Activated T-cell treated with anti-CD3 and anti-CD28 coated beads, Interleukin-2, amount 50 U/mL, for 72 hours (primary cell): ENCODE results near the gene GRIN3B. TPM values are rescaled to one million over a fixed set of nuclear protein-coding genes. Genes with fewer than 3 reads are reported as not detected.

Experiments used
- ATAC-seq, 2 donors: fragments of 150-1000 bp; cut with Tn5 transposase; replicated peaks in 1 of 2; 2 replicates each; pipeline ENCODE4 v1.10.0; 2021; ENCODE audit warnings: moderate library complexity in 2 of 2, mild to moderate bottlenecking in 1 of 2
- DNase-seq, 2 donors: peaks; one replicate each; pipeline ENCODE4 v3.0.0; 2021 to 2022; ENCODE audit warnings: mixed read lengths in 1 of 2
- H3K27ac Mint-ChIP-seq: one replicate; pipeline ENCODE4 v1.8.0; 2022; ENCODE audit warnings: mild to moderate bottlenecking, moderate library complexity, mixed read lengths
- H3K27me3 Mint-ChIP-seq: one replicate; pipeline ENCODE4 v1.8.0; 2022; ENCODE audit warnings: low read depth, mixed read lengths
- H3K36me3 Mint-ChIP-seq, 2 donors: one replicate each; pipeline ENCODE4 v1.8.0; 2022; ENCODE audit warnings: mixed read lengths in 2 of 2, mild to moderate bottlenecking in 1 of 2; ENCODE audit not compliant: insufficient read depth in 2 of 2
- H3K4me1 Mint-ChIP-seq: one replicate; pipeline ENCODE4 v1.8.0; 2022; ENCODE audit warnings: low read depth, mixed read lengths
- H3K4me3 Mint-ChIP-seq, 2 donors: one replicate each; pipeline ENCODE4 v1.8.0; 2022; ENCODE audit warnings: mild to moderate bottlenecking in 2 of 2, mixed read lengths in 2 of 2, moderate library complexity in 2 of 2
- H3K9me3 Mint-ChIP-seq, 2 donors: one replicate each; pipeline ENCODE4 v1.8.0; 2022; ENCODE audit warnings: mixed read lengths in 2 of 2
- total RNA-seq, 2 donors: library from RNA; stranded (reverse); gene quantifications; one replicate each; pipeline ENCODE4 v1.2.3, GENCODE V29; 2022

GRIN3B gene
- total RNA-seq, 2 donors from 2014 or later, result 0.10 to 0.35 TPM

DNA sequence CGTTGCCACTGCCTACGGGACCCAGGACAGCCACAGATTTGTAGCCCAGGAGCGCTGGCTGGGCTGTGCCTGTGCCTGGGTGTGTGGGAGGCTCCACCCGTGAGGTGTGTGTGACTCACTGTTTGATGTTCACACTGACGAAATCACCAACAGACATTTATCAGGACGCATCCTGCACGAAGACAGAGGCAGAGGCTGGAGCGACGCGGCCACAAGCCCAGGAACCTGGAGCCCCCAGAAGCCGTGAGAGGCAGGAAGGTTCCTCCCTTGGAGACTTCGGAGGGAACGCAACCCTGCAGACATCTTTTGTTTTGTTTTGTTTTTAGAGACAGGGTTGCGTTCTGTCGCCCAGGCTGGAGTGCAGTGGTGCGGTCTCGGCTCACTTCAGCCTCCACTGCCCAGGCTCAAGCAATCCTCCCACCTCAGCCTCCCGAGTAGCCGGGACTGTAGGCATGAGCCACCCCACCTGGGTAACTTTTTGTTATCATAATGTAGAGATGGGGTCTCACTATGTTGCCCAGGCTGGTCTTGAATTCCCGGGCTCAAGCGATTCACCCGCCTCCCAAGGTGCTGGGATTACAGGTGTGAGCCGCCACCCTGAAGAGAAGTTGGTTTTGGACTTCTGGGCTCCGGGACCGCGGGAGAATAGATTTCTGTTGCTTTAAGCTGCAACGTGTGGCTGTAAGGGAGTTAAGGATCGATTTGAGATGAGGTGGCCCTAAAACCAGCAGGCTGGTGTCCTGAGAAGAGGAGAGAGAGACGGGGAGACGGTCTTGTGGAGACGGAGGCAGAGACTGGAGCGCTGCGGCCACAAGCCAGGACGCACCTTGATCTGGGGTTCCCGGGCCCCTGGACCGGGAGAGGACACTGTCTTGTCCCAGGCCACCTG lies 41.0 kb upstream of the GRIN3B start:
- ATAC-seq (peak; percentile 83 to 87), DNase-seq (peak; percentile 30 to 51)
- Mint-ChIP-seq H3K27me3 (no peaks in the 10 kb centered on the region), H3K4me1 (peaks cover 5% of the 10 kb centered on the region), H3K27ac (no peak overlapping the region), H3K4me3 (peak overlapping the region in 1 of 2 donors; percentile 36), H3K9me3 (no peaks in the 10 kb centered on the region), H3K36me3 (no peaks in the 10 kb centered on the region)

DNA sequence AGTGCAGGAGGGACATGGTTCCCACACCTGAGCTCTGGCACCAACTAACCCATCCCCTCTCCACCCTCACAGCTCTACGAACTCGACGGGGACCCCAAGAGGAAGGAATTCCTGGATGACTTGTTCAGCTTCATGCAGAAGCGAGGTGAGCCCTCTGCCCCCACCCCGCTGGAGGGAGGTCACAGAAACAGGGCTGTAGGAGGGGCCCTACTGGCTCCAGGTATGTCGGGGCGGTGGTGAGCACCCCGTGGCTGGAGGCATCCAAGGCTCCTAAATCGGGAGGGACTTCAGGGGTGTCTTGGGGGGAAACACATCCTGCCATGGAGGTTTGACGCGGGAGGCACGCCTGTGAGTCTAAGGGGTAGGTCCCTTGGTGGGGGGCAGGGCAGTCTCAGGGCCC lies 40.2 kb upstream of the GRIN3B start:
- Mint-ChIP-seq H3K4me1 (peaks cover 5% of the 10 kb centered on the region), H3K9me3 (peaks cover 0 to under 1% of the 10 kb centered on the region in 2 donors), H3K27ac (no peak overlapping the region), H3K4me3 (no peak overlapping the region), H3K36me3 (peaks cover under 1 to 2% of the 10 kb centered on the region in 2 donors), H3K27me3 (no peaks in the 10 kb centered on the region)
- DNase-seq (no peak), ATAC-seq (no peak)

DNA sequence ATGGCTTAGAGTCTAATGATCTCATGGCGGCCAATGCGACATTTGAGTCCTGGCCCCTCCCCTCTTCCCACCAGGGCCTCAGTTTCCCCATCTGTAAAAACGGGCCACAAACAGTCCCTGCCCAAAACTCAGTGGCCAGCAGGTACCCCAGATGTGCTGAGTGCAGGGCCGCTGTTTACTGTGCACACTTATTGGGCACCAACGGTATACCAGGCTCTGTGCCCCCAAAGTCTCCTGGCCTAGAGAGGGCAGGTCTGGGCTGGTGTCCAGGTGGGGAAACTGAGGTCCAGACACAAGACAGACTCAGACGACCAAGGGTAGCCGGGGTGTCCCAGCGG lies 39.6 kb upstream of the GRIN3B start:
- Mint-ChIP-seq H3K27ac (no peak overlapping the region), H3K36me3 (peaks cover 5 to 6% of the 10 kb centered on the region in 2 donors), H3K9me3 (peaks cover 2% of the 10 kb centered on the region in 2 donors), H3K4me1 (peaks cover 5% of the 10 kb centered on the region), H3K27me3 (no peaks in the 10 kb centered on the region), H3K4me3 (no peak overlapping the region)
- DNase-seq (no peak), ATAC-seq (no peak)

DNA sequence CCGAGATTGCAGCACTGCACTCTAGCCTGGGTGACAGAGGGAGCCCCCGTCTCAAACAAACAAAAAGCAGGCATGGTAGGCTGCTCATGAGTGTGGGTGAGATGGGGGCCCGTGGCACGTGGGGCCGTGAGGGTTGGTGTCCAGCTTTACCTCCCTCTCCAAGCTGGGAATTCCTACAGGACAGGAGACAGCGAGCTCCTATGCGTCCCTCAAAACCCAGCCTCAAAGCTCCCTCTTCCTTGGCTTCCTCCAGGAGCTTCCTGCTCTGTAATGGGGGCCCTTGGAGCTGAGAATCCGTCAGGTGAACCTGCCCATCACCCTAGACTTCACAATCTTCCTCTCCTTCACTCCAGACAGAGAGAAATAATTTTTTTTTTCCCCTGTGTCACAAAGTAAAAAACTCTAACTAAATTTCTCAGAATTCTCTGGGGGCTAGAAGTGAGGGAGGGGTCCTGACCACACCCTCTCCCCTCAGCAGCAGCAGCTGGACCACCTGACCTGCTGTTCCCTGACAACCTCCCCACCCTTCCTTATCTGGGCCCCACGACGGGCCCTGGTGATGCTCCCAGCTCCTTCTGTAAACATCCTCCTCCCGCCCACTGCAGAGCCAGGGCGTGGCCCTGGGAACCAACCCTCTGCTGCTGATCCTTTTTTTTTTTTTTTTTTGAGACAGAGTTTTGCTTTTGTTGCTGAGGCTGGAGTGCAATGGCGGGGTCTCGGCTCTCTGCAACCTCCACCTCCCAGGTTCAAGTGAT lies 38.2 kb upstream of the GRIN3B start:
- DNase-seq, result no peak
- ATAC-seq, result no peak
- Mint-ChIP-seq H3K4me3 (no peak overlapping the region), H3K36me3 (peaks cover 5 to 13% of the 10 kb centered on the region in 2 donors), H3K27ac (no peak overlapping the region), H3K9me3 (peaks cover 2% of the 10 kb centered on the region in 2 donors), H3K27me3 (no peaks in the 10 kb centered on the region), H3K4me1 (peaks cover 5% of the 10 kb centered on the region)

DNA sequence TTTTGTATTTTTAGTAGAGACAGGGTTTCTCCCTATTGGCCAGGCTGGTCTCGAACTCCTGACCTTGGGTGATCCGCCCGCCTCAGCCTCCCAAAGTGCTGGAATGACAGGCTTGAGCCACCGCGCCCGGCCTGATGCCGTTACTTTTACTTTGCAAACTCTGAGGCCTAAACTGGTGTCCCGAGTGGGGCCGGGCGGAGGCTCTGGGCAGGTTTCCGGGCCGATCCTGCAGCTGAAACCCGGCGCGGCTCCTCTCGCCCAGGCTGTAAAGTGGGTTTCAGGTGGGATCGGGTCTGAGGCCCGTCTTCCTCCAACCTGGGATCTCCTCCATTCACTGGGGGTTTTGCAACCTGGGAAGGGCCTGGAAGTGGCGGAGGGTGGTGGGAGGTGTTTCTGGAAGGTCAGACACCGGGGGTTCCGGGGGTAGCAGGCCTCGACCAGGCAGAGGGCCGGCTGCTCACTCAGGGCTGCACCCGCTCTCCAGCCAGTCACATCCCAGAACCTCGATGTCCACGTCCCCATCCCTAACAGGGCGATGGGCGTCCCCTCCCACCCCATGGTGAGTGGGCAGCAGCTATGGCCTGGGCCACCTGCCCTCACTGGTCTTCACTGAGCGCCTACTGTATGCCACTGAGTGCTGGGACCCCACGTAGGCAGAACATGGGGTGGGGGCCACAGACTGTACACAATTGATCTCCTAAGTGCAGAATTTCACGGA lies 37.4 kb upstream of the GRIN3B start:
- H3K36me3 Mint-ChIP-seq, result peaks cover 5 to 13% of the 10 kb centered on the region in 2 donors
- ATAC-seq (no peak), DNase-seq (no peak)
- H3K9me3 Mint-ChIP-seq, result peaks cover 2% of the 10 kb centered on the region in 2 donors
- H3K4me3 Mint-ChIP-seq, result no peak overlapping the region
- H3K27me3 Mint-ChIP-seq, result no peaks in the 10 kb centered on the region
- no peak overlapping the region for H3K27ac Mint-ChIP-seq
- peaks cover 5% of the 10 kb centered on the region for H3K4me1 Mint-ChIP-seq

DNA sequence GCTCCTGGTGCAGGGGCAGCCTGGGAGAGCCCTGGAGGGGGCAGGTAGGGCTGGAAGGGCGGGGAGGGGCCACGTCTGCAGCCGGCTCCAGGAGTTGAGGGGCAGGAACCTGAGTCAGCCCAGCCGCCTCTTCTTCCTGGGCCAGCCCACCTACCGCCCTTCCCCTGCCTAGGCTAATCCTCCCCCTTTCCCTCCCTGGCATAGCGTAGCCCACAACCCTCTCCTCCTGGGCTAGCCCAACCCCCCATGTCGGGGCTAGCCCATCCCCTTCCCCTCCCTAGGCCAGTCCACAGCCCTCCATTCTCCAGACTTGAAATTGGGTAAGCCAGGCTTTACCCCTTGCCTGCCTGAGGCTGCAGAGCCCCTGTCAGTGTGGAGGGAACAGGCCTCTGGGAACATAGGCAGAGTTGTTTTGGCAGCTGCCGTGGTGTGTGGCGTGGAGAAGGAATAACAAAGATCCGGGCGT lies 36.7 kb upstream of the GRIN3B start:
- DNase-seq, result no peak
- Mint-ChIP-seq H3K27ac (no peak overlapping the region), H3K9me3 (peaks cover 2% of the 10 kb centered on the region in 2 donors), H3K27me3 (no peaks in the 10 kb centered on the region), H3K4me3 (no peak overlapping the region), H3K4me1 (peaks cover 5% of the 10 kb centered on the region), H3K36me3 (peaks cover 5 to 17% of the 10 kb centered on the region in 2 donors)
- no peak for ATAC-seq

DNA sequence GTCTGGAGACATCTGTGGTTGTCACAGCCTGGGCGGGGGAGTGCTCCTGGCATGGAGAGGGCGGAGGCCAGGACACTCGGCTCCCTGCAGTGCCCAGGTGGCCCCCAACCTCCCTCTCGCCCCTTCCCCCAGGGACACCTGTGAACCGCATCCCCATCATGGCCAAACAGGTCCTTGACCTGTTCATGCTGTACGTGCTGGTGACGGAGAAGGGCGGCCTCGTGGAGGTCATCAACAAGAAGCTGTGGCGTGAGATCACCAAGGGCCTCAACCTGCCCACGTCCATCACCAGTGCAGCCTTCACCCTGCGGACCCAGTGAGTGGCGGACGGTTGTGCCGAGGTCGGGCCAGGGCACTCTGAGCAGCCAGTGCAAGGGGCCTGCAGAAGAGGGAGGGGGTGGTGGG lies 36.1 kb upstream of the GRIN3B start:
- peaks cover 2% of the 10 kb centered on the region in 2 donors for H3K9me3 Mint-ChIP-seq
- H3K27me3 Mint-ChIP-seq, result no peaks in the 10 kb centered on the region

DNA sequence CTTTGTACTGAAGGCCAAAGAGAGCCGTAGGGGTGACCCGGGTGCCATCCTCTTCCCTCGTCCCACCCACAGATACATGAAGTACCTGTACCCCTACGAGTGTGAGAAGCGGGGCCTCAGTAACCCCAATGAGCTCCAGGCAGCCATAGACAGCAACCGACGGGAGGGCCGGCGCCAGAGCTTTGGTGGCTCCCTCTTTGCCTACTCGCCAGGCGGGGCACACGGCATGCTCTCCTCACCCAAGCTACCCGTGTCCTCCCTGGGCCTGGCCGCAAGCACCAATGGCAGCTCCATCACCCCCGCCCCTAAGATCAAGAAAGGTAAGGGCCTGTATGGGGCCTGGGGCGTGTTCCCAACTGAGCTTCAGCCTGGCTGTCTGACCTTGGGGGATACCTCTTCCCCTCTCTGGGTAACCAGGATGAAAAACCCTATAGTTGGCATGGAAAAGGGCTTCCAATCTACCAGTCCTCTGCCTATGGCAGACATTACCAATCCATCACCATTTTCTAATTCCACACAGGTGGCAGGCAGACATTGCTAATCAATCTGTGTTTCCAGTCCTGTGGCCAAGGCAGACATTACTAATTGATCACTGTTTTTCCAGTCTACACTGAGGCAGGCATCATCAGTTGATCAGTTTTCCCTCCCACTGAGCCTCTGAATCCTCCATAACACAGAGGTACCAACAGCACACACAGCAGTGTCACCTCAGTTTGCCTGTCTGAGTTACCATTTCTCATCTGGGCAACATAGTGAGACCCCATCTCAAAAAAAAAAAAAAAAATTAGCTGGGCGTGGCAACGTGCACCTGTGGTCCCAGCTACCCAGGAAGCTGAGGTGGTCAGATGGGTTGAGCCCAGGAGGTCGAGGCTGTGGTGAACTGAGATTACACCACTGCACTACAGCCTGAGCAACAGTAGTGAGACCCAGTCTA lies 35.2 kb upstream of the GRIN3B start:
- peaks cover 2% of the 10 kb centered on the region in 2 donors for H3K9me3 Mint-ChIP-seq
- ATAC-seq, result no peak

More for the DNA sequence above, 36.1 kb upstream of the GRIN3B start:
- Mint-ChIP-seq H3K36me3 (peaks cover 5 to 17% of the 10 kb centered on the region in 2 donors), H3K4me1 (no peaks in the 10 kb centered on the region), H3K27ac (no peak overlapping the region), H3K4me3 (no peak overlapping the region)
- DNase-seq, result no peak
- no peak for ATAC-seq

DNA sequence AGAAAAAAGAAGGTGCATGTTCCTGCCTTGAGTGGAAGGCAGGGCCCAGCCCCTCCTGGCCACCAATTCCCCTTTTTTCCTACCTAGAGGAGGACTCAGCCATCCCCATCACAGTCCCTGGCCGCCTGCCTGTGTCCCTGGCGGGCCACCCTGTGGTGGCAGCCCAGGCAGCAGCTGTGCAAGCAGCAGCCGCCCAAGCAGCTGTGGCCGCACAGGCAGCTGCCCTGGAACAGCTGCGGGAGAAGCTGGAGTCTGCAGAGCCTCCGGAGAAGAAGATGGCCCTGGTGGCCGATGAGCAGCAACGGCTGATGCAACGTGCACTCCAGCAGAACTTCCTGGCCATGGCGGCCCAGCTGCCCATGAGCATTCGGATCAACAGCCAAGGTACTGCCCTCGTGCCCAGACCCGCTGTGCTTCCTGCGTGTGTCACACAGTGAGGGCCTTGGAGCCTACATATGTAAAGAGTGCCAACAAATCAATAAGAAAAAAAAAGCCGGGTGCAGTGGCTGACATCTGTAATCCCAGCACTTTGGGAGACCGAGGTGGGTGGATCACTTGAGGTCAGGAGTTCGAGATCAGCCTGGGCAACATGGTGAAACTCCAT lies 33.6 kb upstream of the GRIN3B start:
- ATAC-seq (no peak), DNase-seq (no peak)
- Mint-ChIP-seq H3K36me3 (peaks cover 10 to 27% of the 10 kb centered on the region in 2 donors), H3K27me3 (no peaks in the 10 kb centered on the region), H3K4me3 (no peak overlapping the region), H3K9me3 (peaks cover 2 to 4% of the 10 kb centered on the region in 2 donors), H3K4me1 (no peaks in the 10 kb centered on the region), H3K27ac (no peak overlapping the region)

More for the DNA sequence above, 35.2 kb upstream of the GRIN3B start:
- Mint-ChIP-seq H3K4me3 (no peak overlapping the region), H3K27ac (no peak overlapping the region), H3K4me1 (no peaks in the 10 kb centered on the region), H3K27me3 (no peaks in the 10 kb centered on the region), H3K36me3 (peaks cover 5 to 17% of the 10 kb centered on the region in 2 donors)
- DNase-seq, result no peak

DNA sequence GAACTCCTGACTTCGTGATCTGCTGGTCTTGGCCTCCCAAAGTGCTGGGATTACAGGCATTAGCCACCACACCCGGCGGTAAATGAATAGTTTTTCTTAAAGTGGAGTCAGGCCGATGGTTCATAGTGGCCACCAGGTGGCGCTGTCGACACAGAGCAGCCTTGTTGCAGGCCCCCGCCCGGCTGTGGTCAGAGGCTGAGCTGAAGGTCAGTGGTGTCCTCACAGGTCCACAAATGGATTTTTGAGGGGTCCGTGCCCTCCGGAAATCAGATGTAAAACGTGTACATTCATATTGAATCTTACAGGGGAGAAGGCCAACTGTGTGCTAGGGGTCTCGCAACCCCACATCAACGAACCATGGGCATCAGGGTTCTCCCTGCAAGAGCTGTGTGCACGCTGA lies 29.5 kb upstream of the GRIN3B start:
- Mint-ChIP-seq H3K4me1 (no peaks in the 10 kb centered on the region), H3K4me3 (no peak overlapping the region), H3K9me3 (peaks cover 0 to 2% of the 10 kb centered on the region in 2 donors), H3K27me3 (no peaks in the 10 kb centered on the region), H3K36me3 (peaks cover 5 to 25% of the 10 kb centered on the region in 2 donors), H3K27ac (peak overlapping the region; percentile 85)
- ATAC-seq (no peak), DNase-seq (no peak)

DNA sequence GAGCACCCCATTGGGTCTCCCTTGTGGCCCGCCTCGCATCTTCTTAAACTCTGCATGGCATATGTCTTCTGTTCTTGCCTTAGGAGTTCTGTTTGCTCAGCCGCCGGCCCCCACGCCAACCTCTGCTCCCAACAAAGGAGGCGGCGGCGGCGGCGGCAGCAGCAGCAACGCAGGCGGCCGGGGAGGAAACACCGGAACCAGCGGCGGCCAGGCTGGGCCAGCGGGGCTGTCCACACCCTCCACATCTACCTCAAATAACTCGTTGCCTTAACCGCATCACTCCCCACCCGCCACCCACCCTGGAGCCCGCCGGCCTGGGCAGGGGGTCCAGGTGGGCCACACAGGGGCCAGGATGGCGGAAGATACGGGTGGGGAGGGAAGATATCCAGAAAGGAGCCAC lies 28.4 kb upstream of the GRIN3B start:
- H3K4me1 Mint-ChIP-seq, result no peaks in the 10 kb centered on the region
- H3K27me3 Mint-ChIP-seq, result no peaks in the 10 kb centered on the region
- peaks cover 0 to 2% of the 10 kb centered on the region in 2 donors for H3K9me3 Mint-ChIP-seq
- H3K4me3 Mint-ChIP-seq, result no peak overlapping the region
- ATAC-seq, result no peak
- no peak overlapping the region for H3K27ac Mint-ChIP-seq
- DNase-seq, result no peak
- H3K36me3 Mint-ChIP-seq, result peaks cover 5 to 20% of the 10 kb centered on the region in 2 donors

DNA sequence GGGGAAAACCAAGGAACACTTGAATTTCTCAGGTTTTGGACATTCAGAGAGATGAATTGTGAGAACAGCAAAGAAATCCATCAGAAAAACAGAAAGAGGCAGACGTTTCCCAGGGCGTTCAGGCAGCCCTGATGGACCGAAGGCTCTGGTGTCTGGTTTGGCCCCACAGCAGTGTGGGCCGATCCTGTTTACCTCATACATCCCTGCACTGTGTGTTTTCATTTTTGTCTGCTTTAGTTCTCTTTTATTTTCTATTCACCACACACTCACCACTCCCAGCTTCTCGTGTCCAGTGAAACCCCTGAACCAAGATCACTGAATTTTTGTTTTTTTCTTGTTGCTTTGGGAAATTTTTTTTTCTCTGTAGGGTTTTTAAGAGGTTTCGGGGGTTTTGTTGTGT lies 27.9 kb upstream of the GRIN3B start:
- no peak for DNase-seq
- no peak for ATAC-seq
- H3K27ac Mint-ChIP-seq, result no peak overlapping the region
- H3K36me3 Mint-ChIP-seq, result peaks cover 5 to 19% of the 10 kb centered on the region in 2 donors
- H3K4me3 Mint-ChIP-seq, result no peak overlapping the region
- no peaks in the 10 kb centered on the region for H3K27me3 Mint-ChIP-seq
- H3K4me1 Mint-ChIP-seq, result no peaks in the 10 kb centered on the region
- peaks cover 0 to 2% of the 10 kb centered on the region in 2 donors for H3K9me3 Mint-ChIP-seq
